AG10803 (cell line): Measurements from ENCODE around the gene CDH23.

Experiments used
- DNase-seq: peaks from one replicate; pipeline ENCODE4 v3.0.0; 2010; ENCODE audit warnings: low read depth
- H3K4me3 ChIP-seq: 2 replicates; pipeline ENCODE4 v1.5.1; 2011; ENCODE audit warnings: mild to moderate bottlenecking, low read length, control low read depth
- TF ChIP-seq, protein P1 (sequence below): conservative IDR thresholded peaks from 2 replicates; pipeline ENCODE4 v1.5.1; 2011; ENCODE audit warnings: mild to moderate bottlenecking, low read length, control low read depth, inconsistent platforms

The CDH23 gene

DNA sequence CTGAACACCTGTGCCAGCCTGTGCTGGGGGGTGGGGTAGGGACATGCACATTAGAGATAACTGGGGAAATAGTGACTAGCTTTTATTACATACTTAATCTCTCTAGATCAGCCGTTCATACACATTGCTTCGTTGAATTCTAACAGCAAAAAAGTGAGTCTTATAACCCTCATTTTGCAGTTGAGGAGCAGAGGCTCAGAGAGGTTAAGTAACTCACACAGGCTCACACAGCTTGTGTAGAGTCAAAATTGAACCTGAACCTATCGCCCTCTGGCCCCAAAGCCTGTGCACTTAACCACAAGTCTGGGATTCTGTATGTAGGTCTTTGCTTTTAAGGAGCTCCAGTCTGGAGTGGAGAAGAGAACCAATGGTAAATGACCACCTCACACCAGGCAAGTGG lies 59.9 kb downstream of the CDH23 start:
- no peak for DNase-seq
- H3K4me3 ChIP-seq: no peak overlapping the region
- TF ChIP-seq, protein P1, sequence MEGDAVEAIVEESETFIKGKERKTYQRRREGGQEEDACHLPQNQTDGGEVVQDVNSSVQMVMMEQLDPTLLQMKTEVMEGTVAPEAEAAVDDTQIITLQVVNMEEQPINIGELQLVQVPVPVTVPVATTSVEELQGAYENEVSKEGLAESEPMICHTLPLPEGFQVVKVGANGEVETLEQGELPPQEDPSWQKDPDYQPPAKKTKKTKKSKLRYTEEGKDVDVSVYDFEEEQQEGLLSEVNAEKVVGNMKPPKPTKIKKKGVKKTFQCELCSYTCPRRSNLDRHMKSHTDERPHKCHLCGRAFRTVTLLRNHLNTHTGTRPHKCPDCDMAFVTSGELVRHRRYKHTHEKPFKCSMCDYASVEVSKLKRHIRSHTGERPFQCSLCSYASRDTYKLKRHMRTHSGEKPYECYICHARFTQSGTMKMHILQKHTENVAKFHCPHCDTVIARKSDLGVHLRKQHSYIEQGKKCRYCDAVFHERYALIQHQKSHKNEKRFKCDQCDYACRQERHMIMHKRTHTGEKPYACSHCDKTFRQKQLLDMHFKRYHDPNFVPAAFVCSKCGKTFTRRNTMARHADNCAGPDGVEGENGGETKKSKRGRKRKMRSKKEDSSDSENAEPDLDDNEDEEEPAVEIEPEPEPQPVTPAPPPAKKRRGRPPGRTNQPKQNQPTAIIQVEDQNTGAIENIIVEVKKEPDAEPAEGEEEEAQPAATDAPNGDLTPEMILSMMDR: no peak

DNA sequence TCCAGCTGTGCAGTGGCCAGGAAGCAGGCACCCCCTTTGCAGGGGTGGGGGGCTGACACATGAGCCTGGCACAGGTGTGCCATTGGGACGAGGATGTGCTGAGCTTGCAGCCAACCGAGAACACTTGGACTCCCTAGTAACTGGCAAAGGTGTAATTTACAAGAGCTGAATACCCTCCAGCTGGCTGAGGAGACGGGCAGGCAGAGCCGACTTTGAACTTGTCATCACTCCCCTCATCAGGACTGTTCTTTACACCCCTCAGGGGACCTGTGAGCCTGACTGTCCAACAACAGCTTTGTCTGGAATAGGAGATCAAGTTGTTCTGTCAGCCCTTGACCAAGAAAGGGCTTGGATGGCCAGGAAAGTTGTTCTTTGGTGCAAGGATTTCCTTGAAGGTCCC lies 61.2 kb downstream of the CDH23 start:
- DNase-seq: no peak
- TF ChIP-seq, protein P1: no peak
- no peak overlapping the region for H3K4me3 ChIP-seq

DNA sequence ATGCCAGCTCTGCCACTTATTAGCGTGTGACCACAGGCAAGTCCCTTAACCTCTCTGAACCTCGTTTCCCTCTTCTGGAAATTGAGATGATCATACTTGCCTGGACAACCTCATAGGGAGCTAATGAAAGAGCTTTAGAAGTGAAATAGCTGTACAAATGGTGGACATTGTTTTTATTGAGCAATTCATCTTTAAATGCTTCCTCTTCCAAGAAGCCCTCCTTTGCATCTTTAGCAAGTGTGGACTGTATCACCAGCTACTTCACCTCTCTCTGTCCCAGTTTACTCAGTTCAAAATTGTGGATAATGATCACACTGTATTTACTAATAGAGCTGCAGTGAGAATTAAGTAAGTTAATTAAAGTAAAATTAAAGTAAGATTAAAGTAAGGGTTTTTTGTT lies 61.7 kb downstream of the CDH23 start:
- TF ChIP-seq, protein P1: no peak

DNA sequence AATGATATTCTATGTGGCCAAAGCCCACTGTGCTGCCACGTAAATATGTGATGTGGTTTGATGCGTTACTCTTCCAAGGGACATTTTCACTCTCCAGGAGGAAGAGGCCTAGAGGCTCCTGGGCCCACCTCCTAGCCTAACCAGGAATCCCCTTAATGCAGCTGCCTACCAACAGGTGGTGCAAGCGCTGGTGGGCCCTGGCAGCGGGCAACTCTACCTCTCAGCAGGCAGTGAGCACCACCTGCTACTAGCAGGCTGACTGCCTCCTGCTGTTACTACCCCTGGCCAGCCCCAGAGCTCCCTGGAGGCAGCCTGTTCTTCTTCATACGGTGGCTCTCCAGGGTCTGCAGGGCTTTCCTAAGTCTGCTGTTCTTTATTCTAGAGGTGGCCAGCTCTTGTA lies 62.8 kb downstream of the CDH23 start:
- H3K4me3 ChIP-seq: no peak overlapping the region
- TF ChIP-seq, protein P1: no peak
- DNase-seq: no peak

More for the DNA sequence above, 61.7 kb downstream of the CDH23 start:
- no peak for DNase-seq
- no peak overlapping the region for H3K4me3 ChIP-seq

DNA sequence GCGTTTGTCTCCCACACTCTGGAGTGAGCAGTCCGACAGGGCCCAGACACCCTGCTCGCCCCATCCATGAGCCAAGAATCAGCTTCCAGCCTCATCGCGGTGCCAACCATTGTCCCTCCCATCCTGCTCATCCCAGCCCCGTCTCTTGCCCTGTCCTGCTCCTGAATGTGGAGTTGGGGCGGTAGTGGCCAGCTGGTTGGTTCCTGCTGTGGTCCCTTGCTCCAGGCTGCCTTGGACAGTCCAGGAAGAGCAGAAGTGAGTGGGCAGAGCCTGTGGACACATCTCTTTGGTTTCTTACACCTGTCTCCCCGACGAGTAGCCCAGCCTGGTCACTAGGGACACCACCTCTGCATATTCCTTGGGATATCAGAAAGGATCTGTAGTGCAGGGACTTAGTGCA lies 63.9 kb downstream of the CDH23 start:
- H3K4me3 ChIP-seq: no peak overlapping the region
- TF ChIP-seq, protein P1: no peak
- DNase-seq: no peak

DNA sequence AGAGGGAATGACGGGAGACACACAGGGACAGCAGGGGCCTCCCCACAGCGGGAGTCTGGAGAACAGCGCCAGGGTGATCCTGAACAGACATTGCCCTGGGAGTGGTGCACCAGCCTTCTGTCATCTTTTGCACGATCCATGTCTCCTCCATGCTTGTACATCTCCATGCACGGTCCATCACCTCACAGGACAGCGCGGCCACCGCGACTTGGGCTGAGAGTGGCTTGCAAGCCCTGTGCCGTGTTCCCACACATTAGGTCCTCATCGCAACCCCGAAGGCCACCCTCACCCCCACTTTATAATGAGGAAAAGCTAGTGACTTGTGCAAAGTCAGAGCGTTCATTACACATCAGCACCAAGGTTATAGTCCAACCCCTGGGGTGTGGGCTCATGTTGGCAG lies 64.7 kb downstream of the CDH23 start:
- TF ChIP-seq, protein P1: no peak
- no peak overlapping the region for H3K4me3 ChIP-seq
- DNase-seq: no peak

DNA sequence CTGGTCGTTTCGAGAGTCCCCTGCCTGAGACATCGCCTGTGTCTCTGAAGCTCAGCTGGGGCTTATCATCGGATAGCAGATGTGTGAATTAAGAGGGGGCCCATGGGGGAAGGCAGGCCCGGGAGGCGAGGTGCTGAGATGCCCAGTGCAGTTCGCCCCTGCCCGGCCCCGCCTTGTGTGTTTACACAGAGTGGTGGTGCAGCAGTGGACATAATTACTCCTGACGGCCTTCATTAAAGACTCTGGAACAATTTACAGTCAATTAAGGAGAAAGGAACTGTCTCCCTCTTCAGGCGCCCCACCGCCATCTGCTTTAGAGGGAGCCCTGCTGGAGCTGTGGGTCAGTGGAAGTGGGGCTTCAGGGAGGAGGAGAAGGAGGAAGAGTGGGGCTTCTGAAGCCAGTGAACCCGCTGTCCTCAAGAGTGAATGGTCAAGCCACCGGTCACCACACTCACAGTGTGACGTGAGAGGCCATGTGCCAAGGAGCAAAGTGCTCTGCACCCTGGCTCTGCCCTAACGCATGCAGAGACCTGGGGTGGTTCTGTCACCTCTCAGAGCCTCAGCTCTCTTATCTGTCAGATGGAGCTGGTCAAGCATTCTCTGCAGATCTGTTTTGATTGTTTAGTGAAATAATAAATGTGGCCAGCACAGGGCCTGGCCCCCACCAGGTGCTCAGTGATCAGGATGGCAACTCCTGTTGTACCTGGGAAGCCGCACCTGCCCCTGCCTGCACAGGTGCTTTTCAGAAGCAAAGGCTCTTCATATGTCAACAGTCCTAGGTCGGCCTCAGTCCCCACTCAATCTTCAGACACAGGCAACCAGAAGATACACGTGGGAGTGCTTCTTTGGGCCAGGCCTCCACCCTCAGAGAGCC lies 65.6 kb downstream of the CDH23 start:
- DNase-seq: no peak
- TF ChIP-seq, protein P1: no peak
- H3K4me3 ChIP-seq: no peak overlapping the region
